Type B pancreatic cell (in vitro differentiated cells): ENCODE results near the gene TEDC1. TPM values are rescaled to one million over a fixed set of nuclear protein-coding genes. Genes with fewer than 3 reads are reported as not detected.

ENCODE experiments used
- DNase-seq: peaks from one replicate; pipeline ENCODE4 v3.0.0; 2021; ENCODE audit warnings: mixed read lengths; ENCODE audit not compliant: unreplicated experiment; ENCODE audit errors: extremely low spot score
- H3K27ac Mint-ChIP-seq: 2 replicates; pipeline ENCODE4 v1.8.0; 2021; ENCODE audit warnings: mild to moderate bottlenecking, mixed read lengths
- H3K27me3 Mint-ChIP-seq: 2 replicates; pipeline ENCODE4 v1.8.0; 2021; ENCODE audit warnings: mixed read lengths
- H3K36me3 Mint-ChIP-seq: 2 replicates; pipeline ENCODE4 v1.8.0; 2021; ENCODE audit warnings: mixed read lengths
- H3K4me1 Mint-ChIP-seq: one replicate; pipeline ENCODE4 v1.8.0; 2021; ENCODE audit warnings: mixed read lengths; ENCODE audit not compliant: unreplicated experiment
- H3K4me3 Mint-ChIP-seq: 2 replicates; pipeline ENCODE4 v1.8.0; 2021; ENCODE audit warnings: mild to moderate bottlenecking, mixed read lengths
- H3K9me3 Mint-ChIP-seq: 2 replicates; pipeline ENCODE4 v1.8.0; 2021; ENCODE audit warnings: mixed read lengths
- total RNA-seq: library from RNA; stranded (reverse); gene quantifications from 2 replicates; pipeline ENCODE4 v1.2.1, GENCODE V29; 2021; ENCODE audit warnings: low replicate concordance
- TF ChIP-seq, protein P1 (sequence below): fragments of 200-600 bp; sonication (generic); conservative IDR thresholded peaks from 2 replicates; pipeline ENCODE4 v1.5.0; 2021; ENCODE audit warnings: antibody characterized with exemption, mild to moderate bottlenecking

The TEDC1 gene
- total RNA-seq, 1 donor from 2014 or later = 22.1 TPM

DNA sequence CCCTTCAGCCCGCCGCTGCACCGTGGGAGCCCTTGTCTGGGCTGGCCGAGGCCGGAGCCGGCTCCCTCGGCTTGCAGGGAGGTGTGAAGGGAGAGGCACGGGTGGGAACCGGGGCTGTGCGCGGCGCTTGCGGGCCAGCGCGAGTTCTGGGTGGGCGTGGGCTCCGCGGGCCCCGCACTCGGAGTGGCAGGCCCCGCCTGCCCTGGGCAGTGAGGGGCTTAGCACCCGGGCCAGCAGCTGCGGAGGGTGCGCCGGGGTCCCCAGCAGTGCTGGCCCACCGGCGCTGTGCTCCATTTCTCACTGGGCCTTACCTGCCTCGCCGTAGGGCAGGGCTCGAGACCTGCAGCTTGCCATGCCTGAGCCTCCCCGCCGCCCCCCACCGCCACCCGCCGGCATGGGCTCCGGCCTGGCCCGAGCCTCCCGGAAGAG is 56.7 kb downstream of the TEDC1 start:
- no peak for DNase-seq
- TF ChIP-seq, protein P1, sequence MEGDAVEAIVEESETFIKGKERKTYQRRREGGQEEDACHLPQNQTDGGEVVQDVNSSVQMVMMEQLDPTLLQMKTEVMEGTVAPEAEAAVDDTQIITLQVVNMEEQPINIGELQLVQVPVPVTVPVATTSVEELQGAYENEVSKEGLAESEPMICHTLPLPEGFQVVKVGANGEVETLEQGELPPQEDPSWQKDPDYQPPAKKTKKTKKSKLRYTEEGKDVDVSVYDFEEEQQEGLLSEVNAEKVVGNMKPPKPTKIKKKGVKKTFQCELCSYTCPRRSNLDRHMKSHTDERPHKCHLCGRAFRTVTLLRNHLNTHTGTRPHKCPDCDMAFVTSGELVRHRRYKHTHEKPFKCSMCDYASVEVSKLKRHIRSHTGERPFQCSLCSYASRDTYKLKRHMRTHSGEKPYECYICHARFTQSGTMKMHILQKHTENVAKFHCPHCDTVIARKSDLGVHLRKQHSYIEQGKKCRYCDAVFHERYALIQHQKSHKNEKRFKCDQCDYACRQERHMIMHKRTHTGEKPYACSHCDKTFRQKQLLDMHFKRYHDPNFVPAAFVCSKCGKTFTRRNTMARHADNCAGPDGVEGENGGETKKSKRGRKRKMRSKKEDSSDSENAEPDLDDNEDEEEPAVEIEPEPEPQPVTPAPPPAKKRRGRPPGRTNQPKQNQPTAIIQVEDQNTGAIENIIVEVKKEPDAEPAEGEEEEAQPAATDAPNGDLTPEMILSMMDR = no peak
- Mint-ChIP-seq H3K36me3 (no peaks in the 10 kb centered on the region), H3K4me1 (no peaks in the 10 kb centered on the region), H3K9me3 (peaks cover 14% of the 10 kb centered on the region), H3K27me3 (no peaks in the 10 kb centered on the region), H3K4me3 (no peak overlapping the region), H3K27ac (no peak overlapping the region)

Other genes starting within 250 kb of the TEDC1 start
- 38.8 and 44.7 TPM in 2 replicates for gene BTBD6, start 242.7 kb upstream of the TEDC1 start, total RNA-seq
- 39.8 and 47.7 TPM in 2 replicates for gene BRF1, start 190.2 kb upstream of the TEDC1 start, total RNA-seq
- 77.7 and 101 TPM in 2 replicates for gene PACS2, start 176.5 kb upstream of the TEDC1 start, total RNA-seq
- 0.76 and 4.1 TPM in 2 replicates for gene TEX22, start 92.7 kb upstream of the TEDC1 start, total RNA-seq
- 113 and 194 TPM in 2 replicates for gene MTA1, start 71.4 kb upstream of the TEDC1 start, total RNA-seq
- gene CRIP2, start 16.4 kb upstream of the TEDC1 start, total RNA-seq = 11.2 and 20.3 TPM in 2 replicates
- 5.1 and 15.4 TPM in 2 replicates for gene CRIP1, start 4.4 kb upstream of the TEDC1 start, total RNA-seq
- gene TMEM121, start 35.3 kb downstream of the TEDC1 start, total RNA-seq = 1.4 and 5.5 TPM in 2 replicates